OCI-LY7 (cell line): ENCODE measurements around the gene ACAD8. TPM values are rescaled to one million over a fixed set of nuclear protein-coding genes. Genes with fewer than 3 reads are reported as not detected.

ENCODE experiments used
- BruUV-seq: library from RNA; stranded (reverse); fragments of 400-500 nt; replicated peaks from 2 replicates; lab custom pipeline; 2021; lab: Mats Ljungman, UMichigan
- CTCF ChIA-PET: fragments of 300-600 bp; sonication (Branson Sonifier 250); formaldehyde crosslinking; loops from one replicate; lab custom pipeline; 2022; ENCODE audit warnings: antibody characterized with exemption; ENCODE audit not compliant: unreplicated experiment; lab: Charles Lee
- POLR2A ChIA-PET: fragments of 300-600 bp; sonication (Branson Sonifier 250); formaldehyde crosslinking; loops from one replicate; lab custom pipeline; 2022; ENCODE audit warnings: antibody characterized with exemption; lab: Charles Lee
- DNase-seq: peaks from one replicate; pipeline ENCODE4 v3.0.0-alpha.2; 2015; ENCODE audit warnings: low spot score
- H2AFZ ChIP-seq: fragments of 200-600 bp; sonication (generic), shearing (Covaris generic); 2 replicates; pipeline ENCODE4 v1.6.1; 2014; ENCODE audit warnings: mild to moderate bottlenecking, antibody characterized with exemption, low read length, moderate library complexity
- H3K27ac ChIP-seq: fragments of 200-600 bp; sonication (generic); 2 replicates; pipeline ENCODE4 v1.5.1; 2014; ENCODE audit warnings: mixed run types, low read depth, mild to moderate bottlenecking, moderate library complexity, low read length, inconsistent platforms; ENCODE audit not compliant: poor library complexity, severe bottlenecking
- H3K36me3 ChIP-seq: fragments of 200-600 bp; sonication (generic); 2 replicates; pipeline ENCODE4 v1.6.1; 2014; ENCODE audit warnings: mild to moderate bottlenecking, antibody characterized with exemption, low read length, moderate library complexity, mixed read lengths; ENCODE audit not compliant: insufficient read depth
- H3K4me1 ChIP-seq: fragments of 200-600 bp; sonication (generic); 2 replicates; pipeline ENCODE4 v1.5.1; 2014; ENCODE audit warnings: mild to moderate bottlenecking, low read length; ENCODE audit not compliant: insufficient read depth, poor library complexity, severe bottlenecking
- H3K4me2 ChIP-seq: fragments of 200-600 bp; sonication (generic); 2 replicates; pipeline ENCODE4 v1.6.1; 2014; ENCODE audit warnings: mild to moderate bottlenecking, low read length
- H3K4me3 ChIP-seq: fragments of 200-600 bp; sonication (generic); 2 replicates; pipeline ENCODE4 v1.5.1; 2014; ENCODE audit warnings: mild to moderate bottlenecking, low read depth, low read length; ENCODE audit not compliant: poor library complexity, severe bottlenecking
- H3K79me2 ChIP-seq: fragments of 200-600 bp; sonication (generic); 2 replicates; pipeline ENCODE4 v1.6.1; 2016; ENCODE audit warnings: low read depth, mild to moderate bottlenecking, low read length, moderate library complexity, mixed read lengths; ENCODE audit not compliant: insufficient read depth
- H3K9me2 ChIP-seq: fragments of 200-600 bp; sonication (generic); 2 replicates; pipeline ENCODE4 v1.6.1; 2016; ENCODE audit warnings: mild to moderate bottlenecking, low read length, mixed read lengths; ENCODE audit not compliant: insufficient read depth
- H3K9me3 ChIP-seq: fragments of 200-600 bp; sonication (generic); 2 replicates; pipeline ENCODE4 v1.6.1; 2014; ENCODE audit warnings: mild to moderate bottlenecking, mixed run types, low read length, mixed read lengths
- H4K20me1 ChIP-seq: fragments of 200-600 bp; sonication (generic); 2 replicates; pipeline ENCODE4 v1.6.1; 2014; ENCODE audit warnings: mild to moderate bottlenecking, antibody characterized with exemption, low read length, moderate library complexity, mixed read lengths; ENCODE audit not compliant: insufficient read depth
- CTCF ChIP-seq: fragments of 200-600 bp; sonication (generic); conservative IDR thresholded peaks from 2 replicates; pipeline ENCODE4 v1.5.1; 2014; ENCODE audit warnings: mild to moderate bottlenecking, antibody characterized with exemption, low read length, moderate library complexity, mixed read lengths
- EZH2phosphoT487 ChIP-seq: fragments of 200-600 bp; sonication (generic); IDR thresholded peaks from 2 replicates; pipeline ENCODE4 v1.6.1; 2018; ENCODE audit warnings: low read depth, borderline replicate concordance, mild to moderate bottlenecking, mixed run types, antibody characterized with exemption, low read length, moderate library complexity, mixed read lengths
- intact Hi-C: fragments of 100-400 bp; cut with micrococcal nuclease; formaldehyde crosslinking; loops from one replicate; pipeline ENCODE4 v1.10.0; 2022; ENCODE audit not compliant: unreplicated experiment
- total RNA-seq, 2 experiments: library from RNA; depleted of rRNA in 1 of 2; stranded (reverse); fragments of >200 nt in 1 of 2; shearing (Covaris generic) in 1 of 2; gene quantifications; 2 replicates each; pipeline ENCODE4 v1.2.3, GENCODE V29; 2014 to 2022

The ACAD8 gene
- total RNA-seq, 2 experiments from 2014 or later, result 24.7 to 29.7 TPM

- H3K9me3 ChIP-seq, result no peaks in the 10 kb centered on the region
- ChIA-PET CTCF (no interaction called here), POLR2A (no interaction called here)
- H4K20me1 ChIP-seq, result no peaks in the 10 kb centered on the region
- H3K27ac ChIP-seq, result no peak overlapping the region
- H3K36me3 ChIP-seq, result peaks cover 26% of the 10 kb centered on the region; the same call in 1 of the 2 replicates
- no peak for DNase-seq
- TF ChIP-seq CTCF (no peak), EZH2phosphoT487 (no peak)
- no peak overlapping the region for H3K4me2 ChIP-seq
- H3K79me2 ChIP-seq, result peaks cover 12% of the 10 kb centered on the region; the same call in 1 of the 2 replicates
- no peak overlapping the region for H3K4me3 ChIP-seq
- BruUV-seq, result no TSS peak
- no peaks in the 10 kb centered on the region for H3K9me2 ChIP-seq
- H2AFZ ChIP-seq, result no peak overlapping the region
- peaks cover 26% of the 10 kb centered on the region for H3K4me1 ChIP-seq
- intact Hi-C loops, result no loop called here
Observed at GRCh38 chr11:134257101-134257500, 3.7 kb downstream of the ACAD8 start.

GRCh38 chr11:134258577-134258976, 5.2 kb downstream of the ACAD8 start:
- POLR2A ChIA-PET, result no interaction called here

More at GRCh38 chr11:134258577-134258976, 5.2 kb downstream of the ACAD8 start:
- no peak for TF ChIP-seq CTCF
- TF ChIP-seq EZH2phosphoT487, result no peak
- H4K20me1 ChIP-seq, result no peaks in the 10 kb centered on the region
- H3K27ac ChIP-seq, result no peak overlapping the region
- DNase-seq, result no peak
- CTCF ChIA-PET, result no interaction called here
- H3K9me2 ChIP-seq, result no peaks in the 10 kb centered on the region
- no peak overlapping the region for H3K4me3 ChIP-seq
- no peak overlapping the region for H2AFZ ChIP-seq
- intact Hi-C loops, result no loop called here
- H3K4me1 ChIP-seq, result peaks cover 21% of the 10 kb centered on the region
- no peaks in the 10 kb centered on the region for H3K9me3 ChIP-seq
- H3K4me2 ChIP-seq, result no peak overlapping the region
- H3K36me3 ChIP-seq, result peaks cover 26% of the 10 kb centered on the region; the same call in 1 of the 2 replicates
- peaks cover 8% of the 10 kb centered on the region; the same call in 1 of the 2 replicates for H3K79me2 ChIP-seq
- no TSS peak for BruUV-seq
